ENCODE data around the gene ASNSD1.
"Not testable (repeated sequence)": the region's sequence is repeated elsewhere in the genome, so short reads cannot be mapped to it uniquely, and the experiment has no call there.

Gene ASNSD1

DNA sequence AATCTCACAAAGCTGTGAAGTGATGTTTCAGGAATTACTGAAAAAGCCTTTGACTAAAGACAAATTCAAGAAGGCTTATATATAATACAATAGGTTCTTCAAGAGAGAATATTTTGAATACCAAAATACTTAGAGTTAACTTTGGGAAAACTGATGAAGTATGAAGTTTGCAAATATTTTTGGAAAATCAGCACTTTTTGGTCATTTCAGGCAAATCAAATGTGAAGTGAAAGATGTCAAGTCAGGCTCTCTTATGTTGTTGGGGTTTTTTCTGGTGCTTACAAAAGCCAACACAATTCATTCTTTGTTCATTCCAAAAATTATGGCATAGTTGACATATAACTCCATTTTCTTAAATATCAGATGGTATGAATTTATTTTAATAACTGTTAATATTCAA lies 14.7 kb upstream of the ASNSD1 start:
- no peak for DNase-seq (ENCODE audit: low spot score)

DNA sequence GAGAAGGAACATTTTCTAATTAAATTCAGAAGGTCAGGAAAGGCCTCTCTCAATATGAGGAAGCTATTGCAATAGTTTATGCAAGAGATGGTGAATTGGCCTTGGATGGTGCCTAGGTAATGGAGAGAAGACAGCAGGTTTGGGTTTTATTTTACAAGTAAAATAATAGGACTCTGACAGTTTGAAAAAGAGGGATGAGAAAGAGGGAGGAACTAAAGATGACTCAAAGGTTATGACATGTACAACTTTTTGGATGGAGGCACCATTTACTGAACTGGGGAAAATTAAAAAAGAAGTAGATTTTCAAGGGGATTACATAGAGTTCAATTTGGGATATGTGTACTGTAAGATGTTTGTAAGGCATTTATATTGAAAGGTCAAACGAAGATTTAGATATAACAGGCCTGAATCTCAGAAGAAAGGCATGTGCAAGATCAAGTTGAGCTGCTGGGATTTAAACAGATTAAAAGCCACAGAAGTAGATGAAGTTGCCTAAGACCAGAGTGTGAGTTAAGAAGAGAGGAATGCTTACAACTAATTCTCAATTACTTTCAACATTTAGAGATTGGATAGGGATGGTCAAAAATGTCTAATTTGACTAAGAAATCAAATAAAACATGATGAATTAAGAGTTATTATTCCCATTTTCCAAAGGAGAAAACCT lies 12.3 kb upstream of the ASNSD1 start:
- no peak for DNase-seq (ENCODE audit: low spot score)

DNA sequence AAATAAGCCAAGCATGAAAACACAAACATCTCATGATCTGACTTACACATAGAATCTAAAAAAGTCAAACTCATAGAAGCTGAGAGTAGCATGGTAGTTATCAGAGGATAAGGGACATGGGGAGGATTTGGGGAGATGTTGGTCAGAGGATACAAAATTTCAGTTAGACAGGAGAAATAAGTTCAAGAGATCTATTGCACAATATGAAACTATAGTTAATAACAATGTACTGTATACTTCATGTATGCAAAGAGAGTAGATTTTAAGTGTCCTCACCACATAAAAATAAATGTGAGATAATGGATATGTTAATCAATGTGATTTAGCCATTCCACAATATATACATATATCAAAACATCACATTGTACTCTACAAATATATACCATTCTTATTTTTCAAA lies 10.0 kb upstream of the ASNSD1 start:
- DNase-seq (ENCODE audit: low spot score), result no peak

DNA sequence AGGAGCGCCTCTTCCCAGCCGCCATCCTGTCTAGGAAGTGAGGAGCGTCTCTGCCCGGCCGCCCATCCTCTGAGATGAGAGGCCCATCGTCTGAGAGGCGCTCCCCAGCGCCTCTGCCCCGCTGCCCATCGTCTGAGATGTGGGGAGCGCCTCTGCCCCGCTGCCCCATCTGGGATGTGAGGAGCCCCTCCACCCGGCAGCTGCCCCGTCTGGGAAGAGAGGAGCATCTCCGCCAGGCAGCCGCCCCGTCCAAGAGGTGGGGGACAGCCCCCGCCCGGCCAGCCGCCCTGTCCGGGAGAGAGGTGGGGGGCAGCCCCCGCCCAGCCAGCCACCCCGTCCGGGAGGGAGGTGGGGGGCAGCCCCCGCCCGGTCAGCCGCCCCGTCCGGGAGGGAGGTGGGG lies 7.8 kb upstream of the ASNSD1 start:
- DNase-seq (ENCODE audit: low spot score), result not testable (repeated sequence)

DNA sequence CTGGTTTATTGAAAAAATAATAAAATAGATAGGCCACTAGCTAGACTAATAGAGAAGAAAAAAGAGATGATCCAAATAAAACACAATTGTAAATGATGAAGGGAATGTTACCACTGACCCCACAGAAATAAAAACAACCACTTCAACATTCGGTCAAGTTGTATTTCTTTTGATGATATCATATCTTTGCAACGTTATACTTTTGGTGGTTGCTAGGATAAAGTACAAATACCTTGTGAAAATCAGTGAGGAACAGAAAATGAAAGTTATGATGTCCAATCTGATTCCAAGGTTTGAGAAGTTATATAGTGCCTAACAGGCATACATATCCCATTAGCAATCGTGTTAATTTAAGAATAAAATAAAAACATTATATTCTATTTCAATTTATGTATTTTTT lies 6.6 kb upstream of the ASNSD1 start:
- DNase-seq (ENCODE audit: low spot score), result no peak

DNA sequence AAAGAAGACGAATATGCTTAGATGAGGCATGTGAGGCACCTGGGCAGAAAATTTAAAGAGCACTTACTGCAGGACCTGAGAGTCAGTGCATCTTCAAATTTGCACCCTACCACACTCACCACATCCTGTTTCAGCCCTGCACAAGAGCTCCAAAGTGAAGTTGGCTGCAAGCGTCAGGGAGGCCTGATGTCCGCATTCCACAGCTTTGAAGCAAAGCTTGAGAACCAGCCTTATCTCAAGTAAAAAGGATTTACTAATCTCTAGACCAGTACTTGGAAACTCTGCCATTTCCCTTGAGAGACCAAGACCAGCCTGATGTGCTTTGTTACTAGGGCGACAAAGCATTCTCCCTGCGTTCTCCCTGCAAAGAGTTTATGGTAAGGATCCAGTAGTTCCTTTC lies 3.4 kb upstream of the ASNSD1 start:
- DNase-seq (ENCODE audit: low spot score), result no peak

DNA sequence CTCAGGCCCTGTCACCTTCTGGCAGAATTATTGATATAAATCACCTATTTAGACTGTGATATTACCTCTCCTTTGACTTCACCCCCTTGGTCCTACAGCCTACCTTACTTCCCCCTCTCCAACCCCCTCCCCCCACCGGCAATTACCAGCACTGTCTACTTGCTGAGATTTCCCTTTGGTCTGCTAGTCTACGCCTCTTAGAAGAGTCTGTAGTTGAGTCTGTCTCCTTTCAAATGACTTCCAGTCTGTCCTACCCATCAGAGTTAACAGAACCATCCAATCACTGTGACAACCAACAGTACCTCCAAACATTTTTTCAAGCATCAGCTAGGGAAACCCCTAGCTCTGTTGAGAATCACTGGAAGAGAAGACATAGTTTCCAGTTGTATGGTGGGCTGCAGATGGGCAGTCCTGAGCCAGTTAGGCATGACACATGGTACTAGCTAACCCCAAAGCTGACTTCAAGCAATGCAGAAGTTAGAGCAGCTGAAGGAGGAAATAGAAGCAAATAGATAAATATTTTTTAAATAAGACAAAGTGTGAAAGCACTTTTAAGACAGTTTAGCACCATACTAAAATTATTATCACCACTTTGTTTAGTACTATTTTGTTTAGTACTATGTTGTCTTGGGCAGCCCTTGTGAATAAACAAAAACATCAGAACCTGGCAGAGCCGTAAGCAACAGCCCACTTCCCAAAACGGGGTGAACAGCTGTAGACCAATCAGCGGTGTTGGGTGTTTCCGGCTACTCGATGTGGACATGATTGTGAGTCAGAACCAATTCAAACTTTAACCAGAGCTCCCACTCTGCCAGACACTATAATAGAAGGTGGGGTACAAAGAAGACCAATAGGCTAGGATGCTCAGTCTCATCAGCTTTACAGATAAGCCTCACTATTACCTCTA lies 2.7 kb upstream of the ASNSD1 start:
- no peak for DNase-seq (ENCODE audit: low spot score)

DNA sequence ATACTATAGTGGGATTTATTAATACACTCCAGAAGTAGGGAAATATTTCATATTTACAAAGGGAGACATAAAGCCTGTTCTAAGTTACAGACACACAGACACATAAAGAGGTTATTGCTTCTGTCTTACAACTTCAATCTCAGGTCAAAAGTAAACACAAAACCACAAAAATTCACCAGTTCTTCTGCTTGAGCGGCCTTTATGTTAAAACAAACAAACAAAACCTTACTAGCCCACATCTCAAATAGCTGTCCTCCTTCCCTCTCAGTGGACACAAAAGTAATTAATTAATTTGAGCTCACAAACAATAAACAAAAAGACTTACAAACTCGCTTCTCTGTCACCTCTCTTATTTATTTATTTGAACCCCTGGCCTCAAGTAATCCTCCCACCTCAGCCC lies 1.5 kb upstream of the ASNSD1 start:
- DNase-seq (ENCODE audit: low spot score), result no peak

DNA sequence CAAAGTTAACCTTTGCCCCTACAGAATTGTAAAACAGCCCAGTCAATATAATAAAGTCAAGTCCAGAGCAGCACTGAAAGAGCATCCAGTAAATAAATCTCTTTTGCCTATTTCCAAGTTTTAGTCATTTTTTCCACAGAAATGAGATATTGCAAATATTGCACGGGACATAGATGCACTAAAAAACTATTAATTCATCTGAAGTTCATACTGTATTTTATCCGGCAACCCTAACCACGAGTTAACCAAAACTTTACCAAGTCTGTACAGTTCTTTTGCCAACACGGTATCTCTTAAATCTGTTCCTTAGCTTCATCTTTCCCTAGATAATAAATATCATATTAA lies 484 bp upstream of the ASNSD1 start:
- no peak for DNase-seq (ENCODE audit: low spot score)

DNA sequence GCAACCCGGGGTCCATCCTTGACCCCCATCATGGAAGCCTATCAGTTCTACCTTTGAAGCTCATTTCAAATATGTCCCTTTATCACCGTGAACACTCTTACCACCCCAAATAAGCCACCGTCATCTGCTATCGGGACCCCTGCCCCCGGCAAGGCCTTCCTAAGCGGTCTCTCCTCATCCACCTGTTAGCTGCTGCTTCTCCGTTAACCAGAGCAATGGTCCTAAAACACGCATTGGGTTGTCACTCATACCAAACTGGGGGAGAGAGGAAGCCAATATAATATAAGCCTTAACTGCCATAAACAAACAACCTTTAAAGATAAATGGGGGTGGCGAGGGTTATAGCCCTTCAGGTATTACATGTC lies 680 bp downstream of the ASNSD1 start:
- DNase-seq (ENCODE audit: low spot score), result no peak

DNA sequence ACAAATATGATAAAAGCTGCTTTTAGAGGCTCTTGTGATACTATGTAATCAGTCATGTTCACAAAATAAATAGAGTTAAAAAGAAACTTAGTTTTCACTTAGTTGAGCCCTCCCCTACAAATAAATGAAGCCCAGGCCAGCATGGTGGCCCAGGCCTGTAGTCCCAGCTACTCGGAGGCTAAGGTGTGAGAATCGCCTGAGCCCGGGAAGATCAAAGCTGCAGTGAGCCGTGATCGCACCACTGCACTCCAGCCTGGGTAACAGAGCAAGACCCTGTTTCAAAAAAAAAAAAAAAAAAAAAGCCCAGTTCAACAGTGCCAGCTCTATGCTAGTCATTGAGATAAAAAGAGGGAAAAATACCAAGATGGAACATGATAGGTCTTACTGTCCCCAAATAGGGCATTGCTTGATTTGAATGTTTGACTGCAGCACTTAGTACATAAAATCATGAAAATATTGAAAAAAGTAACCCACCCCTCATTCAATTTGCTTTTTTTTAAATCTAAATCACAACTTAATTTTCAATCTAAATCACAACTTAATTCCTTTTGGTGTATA lies 1.5 kb downstream of the ASNSD1 start:
- DNase-seq (ENCODE audit: low spot score), result no peak

DNA sequence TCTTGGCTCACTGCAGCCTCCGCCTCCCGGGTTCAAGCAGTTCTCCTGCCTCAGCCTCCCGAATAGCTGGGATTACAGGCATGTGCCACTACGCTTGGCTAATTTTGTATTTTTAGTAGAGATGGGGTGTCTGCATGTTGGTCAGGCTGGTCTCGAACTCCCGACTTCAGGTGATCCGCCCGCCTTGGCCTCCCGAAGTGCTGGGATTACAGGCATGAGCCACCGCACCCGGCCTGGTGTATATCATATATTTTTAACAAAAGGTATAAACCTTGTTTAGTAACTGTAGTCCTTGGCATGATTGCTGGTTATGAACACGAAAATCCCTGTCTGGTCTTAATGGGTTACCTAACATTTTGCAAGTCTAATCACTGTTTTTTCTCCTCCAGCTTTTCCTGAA lies 2.1 kb downstream of the ASNSD1 start:
- DNase-seq (ENCODE audit: low spot score), result not testable (repeated sequence)

DNA sequence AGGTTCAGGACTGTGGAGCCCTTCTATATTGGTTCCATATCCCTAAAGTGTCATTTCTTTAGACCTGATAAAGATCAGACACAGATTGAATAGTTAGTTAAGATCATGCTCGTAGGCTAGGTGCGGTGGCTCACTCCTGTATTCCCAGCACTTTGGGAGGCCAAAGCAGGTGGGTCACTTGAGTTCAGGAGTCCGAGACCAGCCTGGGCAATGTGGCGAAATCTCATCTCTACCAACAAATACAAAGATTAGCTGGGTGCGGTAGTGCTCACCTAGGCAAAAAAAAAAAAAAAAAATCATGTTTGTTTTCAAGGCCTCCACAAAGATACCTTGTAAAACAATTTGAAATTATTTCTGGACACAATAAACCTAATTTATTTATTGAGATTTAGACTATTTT lies 8.7 kb downstream of the ASNSD1 start:
- no peak for DNase-seq (ENCODE audit: low spot score)

DNA sequence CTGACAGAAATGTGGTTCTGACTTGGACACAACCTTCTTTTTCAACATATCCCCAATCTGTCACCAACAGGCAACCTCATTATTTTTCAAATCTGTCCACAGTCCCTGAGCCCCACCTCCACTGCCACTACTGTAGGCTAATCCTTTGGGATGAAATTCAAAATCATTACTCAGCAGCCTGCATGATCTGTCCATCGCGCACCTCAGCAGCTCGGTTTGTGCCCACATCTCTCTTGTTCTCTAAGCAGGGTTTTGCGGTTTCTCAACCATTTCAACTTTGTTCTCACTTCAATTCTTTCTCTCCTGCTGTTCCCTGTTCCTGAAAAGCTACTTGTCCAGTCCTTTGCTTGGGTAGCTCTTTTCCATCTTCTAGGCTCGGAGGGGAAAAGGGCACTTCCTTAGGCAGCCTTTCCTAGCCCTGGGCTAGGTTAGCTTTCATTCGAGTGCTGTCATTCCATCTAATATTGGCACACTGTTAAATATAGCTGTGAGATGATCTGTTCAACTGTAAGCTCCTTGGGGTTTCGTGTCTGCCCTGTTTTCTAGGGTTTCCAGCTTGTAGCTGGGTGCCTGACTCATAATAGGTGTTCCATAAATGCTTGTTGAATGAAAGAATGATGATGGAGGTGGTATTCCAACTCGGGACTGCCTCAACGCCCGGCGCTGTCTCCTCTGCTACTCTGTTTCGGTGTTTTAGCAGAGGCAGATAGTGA lies 12.6 kb downstream of the ASNSD1 start:
- no peak for DNase-seq (ENCODE audit: low spot score)

DNA sequence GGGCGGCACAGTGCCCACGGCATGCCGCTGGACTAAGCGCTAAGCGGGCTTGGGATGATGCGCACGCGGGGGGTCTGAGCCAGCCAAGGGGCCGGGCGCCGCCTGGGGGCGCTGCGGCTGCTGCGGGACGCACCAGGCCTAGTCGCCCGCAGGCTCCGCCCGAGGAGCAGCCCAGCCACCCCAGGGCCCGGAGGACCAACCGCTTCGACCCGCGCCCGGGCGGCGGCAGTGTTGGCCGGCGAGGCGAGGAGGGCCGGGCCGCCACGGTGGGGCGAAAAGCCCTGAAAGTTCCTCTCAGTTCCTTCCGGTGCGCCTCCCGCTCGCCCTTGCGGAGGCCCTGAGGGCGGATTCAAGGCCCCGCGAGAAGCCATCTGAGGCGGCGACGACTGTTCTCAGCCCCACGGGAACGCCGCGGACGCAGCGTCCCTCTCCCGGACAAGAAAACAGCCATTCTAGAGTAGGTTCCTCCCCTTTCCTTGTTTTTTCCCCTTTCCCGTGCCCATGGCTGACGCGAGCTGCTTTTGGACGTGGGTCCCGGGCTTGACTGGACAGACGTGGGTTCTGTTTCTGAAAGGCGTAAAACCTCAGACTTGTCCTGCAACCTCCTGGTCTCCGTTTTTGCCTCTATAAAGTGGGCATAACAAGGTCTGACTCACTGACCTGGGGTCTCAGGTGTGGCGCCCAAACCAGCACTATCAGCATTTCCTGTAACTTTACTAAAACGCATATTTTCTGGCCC lies 13.3 kb downstream of the ASNSD1 start, which contains the start of gene ANKAR:
Gene ANKAR (plus strand): TSS at position 297 of the 739 bp plus-strand sequence. CDS start 1,821 bp downstream, outside the sequence.
- peak; percentile 90 for DNase-seq (ENCODE audit: low spot score)

DNA sequence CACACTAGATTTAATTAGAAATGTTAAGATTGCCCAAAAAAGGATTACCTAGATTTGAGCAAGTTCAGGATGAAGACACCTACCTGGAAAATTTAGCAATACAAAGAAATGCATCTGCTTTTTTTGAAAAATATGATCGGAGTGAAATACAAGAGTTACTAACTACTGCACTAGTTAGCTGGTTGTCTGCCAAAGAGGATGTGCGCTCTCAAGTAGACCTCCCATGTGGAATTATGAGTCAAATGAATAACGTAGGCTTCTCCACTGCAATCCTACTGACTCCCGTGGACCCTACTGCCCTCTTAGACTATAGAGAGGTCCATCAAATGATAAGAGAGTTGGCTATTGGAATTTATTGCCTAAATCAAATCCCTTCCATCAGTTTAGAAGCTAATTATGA lies 15.2 kb downstream of the ASNSD1 start:
- DNase-seq (ENCODE audit: low spot score), result no peak

DNA sequence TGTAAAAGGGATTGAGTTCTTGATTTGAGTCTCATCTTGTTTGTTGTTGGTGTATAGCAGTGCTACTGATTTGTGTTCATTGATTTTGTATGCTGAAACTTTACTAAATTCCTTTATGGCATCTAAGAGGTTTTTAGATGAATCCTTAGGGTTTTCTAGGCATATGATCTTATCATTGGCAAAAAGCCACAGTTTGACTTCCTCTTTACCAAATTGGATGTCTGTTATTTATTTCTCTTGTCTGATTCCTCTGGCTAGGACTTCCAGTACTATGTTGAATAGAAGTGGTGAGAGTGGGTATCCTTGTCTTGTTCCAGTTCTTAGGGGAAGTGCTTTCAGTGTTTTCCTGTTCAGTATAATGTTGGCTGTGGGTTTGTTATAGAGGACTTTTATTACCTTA lies 18.0 kb downstream of the ASNSD1 start:
- no peak for DNase-seq (ENCODE audit: low spot score)

DNA sequence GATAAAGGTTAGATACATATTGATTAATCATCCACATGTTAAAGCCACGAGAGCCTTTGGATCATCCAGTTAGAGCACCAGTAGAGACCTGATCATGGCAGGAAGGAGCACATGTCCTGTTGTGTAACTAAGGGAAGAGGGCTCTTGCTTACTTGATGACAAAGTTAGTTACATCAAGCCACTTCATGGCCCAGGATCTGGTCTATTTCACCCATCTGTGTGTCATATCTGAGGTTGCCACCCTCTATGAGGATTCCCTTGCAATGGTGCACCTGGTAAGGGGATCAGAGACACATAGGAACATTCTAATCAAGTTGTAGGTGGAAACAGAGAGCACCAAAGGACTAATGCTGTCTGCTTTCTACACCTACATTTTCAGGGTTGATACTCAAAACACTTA lies 19.9 kb downstream of the ASNSD1 start:
- DNase-seq (ENCODE audit: low spot score), result no peak

DNA sequence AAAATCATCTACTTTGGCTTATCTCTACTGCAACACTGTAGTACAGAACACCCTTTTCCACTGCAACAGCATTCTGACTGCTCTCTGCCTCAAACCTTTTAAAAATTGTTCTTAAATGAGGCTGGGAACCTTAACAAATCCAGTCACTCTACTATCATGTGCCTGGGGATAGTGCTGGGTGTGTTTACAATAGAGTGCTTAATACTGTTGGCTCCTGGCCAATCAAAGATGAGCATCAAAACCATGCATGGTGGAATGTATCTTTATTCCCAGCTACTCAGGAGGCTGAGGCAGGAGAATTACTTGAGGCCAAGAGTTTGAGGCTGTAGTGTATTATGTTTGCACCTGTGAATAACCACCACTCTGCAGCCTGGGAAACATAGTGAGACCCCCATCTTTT lies 20.6 kb downstream of the ASNSD1 start:
- no peak for DNase-seq (ENCODE audit: low spot score)

DNA sequence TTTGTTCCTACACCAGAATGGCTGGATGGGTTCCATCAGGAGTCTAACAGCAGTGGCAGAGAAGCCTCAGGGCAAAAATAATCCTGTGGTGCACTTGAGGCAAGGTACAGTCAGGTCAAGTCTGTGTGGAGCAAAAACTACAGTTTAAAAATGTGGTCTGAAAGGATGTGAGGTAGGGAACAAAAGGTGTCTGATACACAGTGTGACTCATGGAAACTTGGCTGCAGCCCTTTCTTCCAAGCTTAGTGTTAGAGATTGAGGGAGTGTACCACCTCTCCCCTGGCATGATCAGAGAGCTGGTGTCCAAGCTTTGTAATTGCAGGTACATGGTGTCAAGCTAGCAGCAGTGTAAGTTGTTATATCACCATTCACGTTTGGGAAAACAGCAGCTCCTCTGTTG lies 22.1 kb downstream of the ASNSD1 start:
- DNase-seq (ENCODE audit: low spot score), result no peak

DNA sequence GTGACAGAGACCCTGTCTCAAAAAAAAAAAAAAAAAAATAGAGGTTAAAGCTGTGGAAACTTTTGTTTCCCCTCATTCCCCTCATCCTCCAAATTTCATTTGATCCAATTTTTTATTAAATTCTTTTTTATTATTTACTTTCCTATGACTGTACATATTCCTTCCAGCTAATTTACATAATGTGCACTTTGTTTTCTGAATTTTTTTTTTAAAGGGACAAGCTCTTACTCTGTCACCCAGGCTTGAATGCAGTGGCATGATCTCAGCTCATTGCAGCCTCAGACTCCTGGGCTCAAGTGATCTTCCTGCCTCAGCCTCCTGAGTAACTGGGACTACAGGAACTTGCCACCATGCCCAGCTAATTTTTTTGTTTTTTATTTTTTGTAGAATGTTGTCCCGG lies 23.6 kb downstream of the ASNSD1 start:
- no peak for DNase-seq (ENCODE audit: low spot score)

All from germinal center (tissue), 1 donor.